ENCODE data around the gene GET3. TPM values are rescaled to one million over a fixed set of nuclear protein-coding genes. Genes with fewer than 3 reads are reported as not detected.

GET3 gene
- total and polyA plus RNA-seq, 2 of the 13 experiments (the other 11 are each of a cell fraction or from before 2014, with no cell fraction given): 57.7 to 59.4 TPM

DNA sequence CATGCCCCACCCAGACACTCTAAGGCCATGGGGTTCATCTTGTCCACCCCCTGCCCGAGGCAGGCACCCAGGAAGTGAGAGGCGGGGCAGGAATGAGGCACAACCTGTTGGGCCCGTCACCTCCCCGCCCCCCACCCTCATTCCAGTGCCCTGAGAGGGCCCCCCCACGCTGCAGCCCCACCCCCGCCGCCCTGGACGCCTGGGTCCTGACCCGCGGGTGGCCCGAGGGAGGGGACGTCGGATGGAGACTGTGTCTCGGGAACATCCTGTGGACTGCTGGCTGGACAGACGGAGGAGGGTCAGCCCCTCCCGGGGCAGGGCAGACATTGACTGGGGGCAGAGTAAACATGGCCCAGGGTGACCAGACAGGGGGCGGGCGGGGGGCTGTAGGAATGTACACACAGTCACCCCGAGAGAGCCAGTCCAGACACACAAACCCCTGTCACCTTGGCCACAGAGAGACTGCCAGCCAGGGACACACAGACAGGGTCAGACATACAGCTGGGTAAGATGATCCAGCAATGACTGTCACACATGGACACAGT lies 46.6 kb downstream of the GET3 start (continued):
- TF ChIP-seq, protein P1, sequence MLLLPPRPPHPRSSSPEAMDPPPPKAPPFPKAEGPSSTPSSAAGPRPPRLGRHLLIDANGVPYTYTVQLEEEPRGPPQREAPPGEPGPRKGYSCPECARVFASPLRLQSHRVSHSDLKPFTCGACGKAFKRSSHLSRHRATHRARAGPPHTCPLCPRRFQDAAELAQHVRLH (CRISPR knock-in tag; IDR thresholded peaks at IDR 0.05; ENCODE audit: borderline replicate concordance, low read depth): no peak
- TF ChIP-seq, protein P2, sequence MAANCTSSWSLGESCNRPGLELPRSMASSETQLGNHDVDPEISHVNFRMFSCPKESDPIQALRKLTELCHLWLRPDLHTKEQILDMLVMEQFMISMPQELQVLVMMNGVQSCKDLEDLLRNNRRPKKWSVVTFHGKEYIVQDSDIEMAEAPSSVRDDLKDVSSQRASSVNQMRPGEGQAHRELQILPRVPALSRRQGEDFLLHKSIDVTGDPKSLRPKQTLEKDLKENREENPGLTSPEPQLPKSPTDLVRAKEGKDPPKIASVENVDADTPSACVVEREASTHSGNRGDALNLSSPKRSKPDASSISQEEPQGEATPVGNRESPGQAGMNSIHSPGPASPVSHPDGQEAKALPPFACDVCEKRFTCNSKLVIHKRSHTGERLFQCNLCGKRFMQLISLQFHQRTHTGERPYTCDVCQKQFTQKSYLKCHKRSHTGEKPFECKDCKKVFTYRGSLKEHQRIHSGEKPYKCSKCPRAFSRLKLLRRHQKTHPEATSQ (CRISPR knock-in tag; IDR thresholded peaks at IDR 0.05; ENCODE audit: borderline replicate concordance): no peak
- TF ChIP-seq ZNF501 (CRISPR knock-in tag; IDR thresholded peaks at IDR 0.05) (no peak), KDM2A (CRISPR knock-in tag; IDR thresholded peaks at IDR 0.05; ENCODE audit: borderline replicate concordance, low read depth) (0 out of 2 replicates have a peak, but pooled peaks have one; percentile 22), XRCC5 (optimal IDR thresholded peaks at IDR 0.05; ENCODE audit: low read length) (no peak), ASH2L (IDR thresholded peaks at IDR 0.05; ENCODE audit: insufficient read length, low read depth, low read length) (no peak), ZNF335 (CRISPR knock-in tag; IDR thresholded peaks at IDR 0.05) (no peak), ZNF253 (CRISPR knock-in tag; IDR thresholded peaks at IDR 0.05; ENCODE audit: borderline replicate concordance) (no peak), CENPT (CRISPR knock-in tag; IDR thresholded peaks at IDR 0.05; ENCODE audit: low read depth) (no peak), ZNF724P (CRISPR knock-in tag; IDR thresholded peaks at IDR 0.05; ENCODE audit: borderline replicate concordance) (no peak), REPIN1 (CRISPR knock-in tag; IDR thresholded peaks at IDR 0.05; ENCODE audit: borderline replicate concordance, low read depth) (no peak), ZNF256 (CRISPR knock-in tag; conservative IDR thresholded peaks at IDR 0.05) (no peak), NR3C1 (CRISPR knock-in tag; IDR thresholded peaks at IDR 0.05) (no peak), TCF7L2 (IDR thresholded peaks at IDR 0.05; ENCODE audit: low read depth, low read length) (no peak)
- TF ChIP-seq, protein P3, sequence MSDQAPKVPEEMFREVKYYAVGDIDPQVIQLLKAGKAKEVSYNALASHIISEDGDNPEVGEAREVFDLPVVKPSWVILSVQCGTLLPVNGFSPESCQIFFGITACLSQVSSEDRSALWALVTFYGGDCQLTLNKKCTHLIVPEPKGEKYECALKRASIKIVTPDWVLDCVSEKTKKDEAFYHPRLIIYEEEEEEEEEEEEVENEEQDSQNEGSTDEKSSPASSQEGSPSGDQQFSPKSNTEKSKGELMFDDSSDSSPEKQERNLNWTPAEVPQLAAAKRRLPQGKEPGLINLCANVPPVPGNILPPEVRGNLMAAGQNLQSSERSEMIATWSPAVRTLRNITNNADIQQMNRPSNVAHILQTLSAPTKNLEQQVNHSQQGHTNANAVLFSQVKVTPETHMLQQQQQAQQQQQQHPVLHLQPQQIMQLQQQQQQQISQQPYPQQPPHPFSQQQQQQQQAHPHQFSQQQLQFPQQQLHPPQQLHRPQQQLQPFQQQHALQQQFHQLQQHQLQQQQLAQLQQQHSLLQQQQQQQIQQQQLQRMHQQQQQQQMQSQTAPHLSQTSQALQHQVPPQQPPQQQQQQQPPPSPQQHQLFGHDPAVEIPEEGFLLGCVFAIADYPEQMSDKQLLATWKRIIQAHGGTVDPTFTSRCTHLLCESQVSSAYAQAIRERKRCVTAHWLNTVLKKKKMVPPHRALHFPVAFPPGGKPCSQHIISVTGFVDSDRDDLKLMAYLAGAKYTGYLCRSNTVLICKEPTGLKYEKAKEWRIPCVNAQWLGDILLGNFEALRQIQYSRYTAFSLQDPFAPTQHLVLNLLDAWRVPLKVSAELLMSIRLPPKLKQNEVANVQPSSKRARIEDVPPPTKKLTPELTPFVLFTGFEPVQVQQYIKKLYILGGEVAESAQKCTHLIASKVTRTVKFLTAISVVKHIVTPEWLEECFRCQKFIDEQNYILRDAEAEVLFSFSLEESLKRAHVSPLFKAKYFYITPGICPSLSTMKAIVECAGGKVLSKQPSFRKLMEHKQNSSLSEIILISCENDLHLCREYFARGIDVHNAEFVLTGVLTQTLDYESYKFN (CRISPR knock-in tag; conservative IDR thresholded peaks at IDR 0.05): peak; percentile 59; the same call in 1 of the 2 replicates
- TF ChIP-seq, protein P4, sequence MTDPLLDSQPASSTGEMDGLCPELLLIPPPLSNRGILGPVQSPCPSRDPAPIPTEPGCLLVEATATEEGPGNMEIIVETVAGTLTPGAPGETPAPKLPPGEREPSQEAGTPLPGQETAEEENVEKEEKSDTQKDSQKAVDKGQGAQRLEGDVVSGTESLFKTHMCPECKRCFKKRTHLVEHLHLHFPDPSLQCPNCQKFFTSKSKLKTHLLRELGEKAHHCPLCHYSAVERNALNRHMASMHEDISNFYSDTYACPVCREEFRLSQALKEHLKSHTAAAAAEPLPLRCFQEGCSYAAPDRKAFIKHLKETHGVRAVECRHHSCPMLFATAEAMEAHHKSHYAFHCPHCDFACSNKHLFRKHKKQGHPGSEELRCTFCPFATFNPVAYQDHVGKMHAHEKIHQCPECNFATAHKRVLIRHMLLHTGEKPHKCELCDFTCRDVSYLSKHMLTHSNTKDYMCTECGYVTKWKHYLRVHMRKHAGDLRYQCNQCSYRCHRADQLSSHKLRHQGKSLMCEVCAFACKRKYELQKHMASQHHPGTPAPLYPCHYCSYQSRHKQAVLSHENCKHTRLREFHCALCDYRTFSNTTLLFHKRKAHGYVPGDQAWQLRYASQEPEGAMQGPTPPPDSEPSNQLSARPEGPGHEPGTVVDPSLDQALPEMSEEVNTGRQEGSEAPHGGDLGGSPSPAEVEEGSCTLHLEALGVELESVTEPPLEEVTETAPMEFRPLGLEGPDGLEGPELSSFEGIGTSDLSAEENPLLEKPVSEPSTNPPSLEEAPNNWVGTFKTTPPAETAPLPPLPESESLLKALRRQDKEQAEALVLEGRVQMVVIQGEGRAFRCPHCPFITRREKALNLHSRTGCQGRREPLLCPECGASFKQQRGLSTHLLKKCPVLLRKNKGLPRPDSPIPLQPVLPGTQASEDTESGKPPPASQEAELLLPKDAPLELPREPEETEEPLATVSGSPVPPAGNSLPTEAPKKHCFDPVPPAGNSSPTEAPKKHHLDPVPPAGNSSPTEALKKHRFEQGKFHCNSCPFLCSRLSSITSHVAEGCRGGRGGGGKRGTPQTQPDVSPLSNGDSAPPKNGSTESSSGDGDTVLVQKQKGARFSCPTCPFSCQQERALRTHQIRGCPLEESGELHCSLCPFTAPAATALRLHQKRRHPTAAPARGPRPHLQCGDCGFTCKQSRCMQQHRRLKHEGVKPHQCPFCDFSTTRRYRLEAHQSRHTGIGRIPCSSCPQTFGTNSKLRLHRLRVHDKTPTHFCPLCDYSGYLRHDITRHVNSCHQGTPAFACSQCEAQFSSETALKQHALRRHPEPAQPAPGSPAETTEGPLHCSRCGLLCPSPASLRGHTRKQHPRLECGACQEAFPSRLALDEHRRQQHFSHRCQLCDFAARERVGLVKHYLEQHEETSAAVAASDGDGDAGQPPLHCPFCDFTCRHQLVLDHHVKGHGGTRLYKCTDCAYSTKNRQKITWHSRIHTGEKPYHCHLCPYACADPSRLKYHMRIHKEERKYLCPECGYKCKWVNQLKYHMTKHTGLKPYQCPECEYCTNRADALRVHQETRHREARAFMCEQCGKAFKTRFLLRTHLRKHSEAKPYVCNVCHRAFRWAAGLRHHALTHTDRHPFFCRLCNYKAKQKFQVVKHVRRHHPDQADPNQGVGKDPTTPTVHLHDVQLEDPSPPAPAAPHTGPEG (CRISPR knock-in tag; IDR thresholded peaks at IDR 0.05): no peak
- TF ChIP-seq, protein P5, sequence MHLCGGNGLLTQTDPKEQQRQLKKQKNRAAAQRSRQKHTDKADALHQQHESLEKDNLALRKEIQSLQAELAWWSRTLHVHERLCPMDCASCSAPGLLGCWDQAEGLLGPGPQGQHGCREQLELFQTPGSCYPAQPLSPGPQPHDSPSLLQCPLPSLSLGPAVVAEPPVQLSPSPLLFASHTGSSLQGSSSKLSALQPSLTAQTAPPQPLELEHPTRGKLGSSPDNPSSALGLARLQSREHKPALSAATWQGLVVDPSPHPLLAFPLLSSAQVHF (CRISPR knock-in tag; IDR thresholded peaks at IDR 0.05): no peak

Data from HepG2 (cell line).